Measurements from ENCODE around the gene ZNF74. TPM values are rescaled to one million over a fixed set of nuclear protein-coding genes. Genes with fewer than 3 reads are reported as not detected.
"Not testable (repeated sequence)": the region's sequence is repeated elsewhere in the genome, so short reads cannot be mapped to it uniquely, and the experiment has no call there.

Gene ZNF74
- 1 to 10 TPM; 2.4 to 4.8 (median 4.3) TPM for total RNA-seq
- 1 to 10 TPM; 2.1 to 4.6 (median 2.2) TPM for polyA plus RNA-seq
- long read RNA-seq, donor 1, transcript ZNF74-202 (5 exons, 3,159 nt) = major isoform, 7 of 10 reads
- long read RNA-seq, donor 1, partial matches to known transcripts = 0 of 10 reads
- long read RNA-seq, donor 1, other reads (novel, unspliced or antisense) = 3 of 10 reads
- long read RNA-seq, donor 2, transcript ZNF74-202 (5 exons, 3,159 nt) = major isoform, 6 of 9 reads
- long read RNA-seq, donor 2, partial matches to known transcripts = 0 of 9 reads
- long read RNA-seq, donor 2, other reads (novel, unspliced or antisense) = 2 of 9 reads

- TF ChIP-seq, protein P1, sequence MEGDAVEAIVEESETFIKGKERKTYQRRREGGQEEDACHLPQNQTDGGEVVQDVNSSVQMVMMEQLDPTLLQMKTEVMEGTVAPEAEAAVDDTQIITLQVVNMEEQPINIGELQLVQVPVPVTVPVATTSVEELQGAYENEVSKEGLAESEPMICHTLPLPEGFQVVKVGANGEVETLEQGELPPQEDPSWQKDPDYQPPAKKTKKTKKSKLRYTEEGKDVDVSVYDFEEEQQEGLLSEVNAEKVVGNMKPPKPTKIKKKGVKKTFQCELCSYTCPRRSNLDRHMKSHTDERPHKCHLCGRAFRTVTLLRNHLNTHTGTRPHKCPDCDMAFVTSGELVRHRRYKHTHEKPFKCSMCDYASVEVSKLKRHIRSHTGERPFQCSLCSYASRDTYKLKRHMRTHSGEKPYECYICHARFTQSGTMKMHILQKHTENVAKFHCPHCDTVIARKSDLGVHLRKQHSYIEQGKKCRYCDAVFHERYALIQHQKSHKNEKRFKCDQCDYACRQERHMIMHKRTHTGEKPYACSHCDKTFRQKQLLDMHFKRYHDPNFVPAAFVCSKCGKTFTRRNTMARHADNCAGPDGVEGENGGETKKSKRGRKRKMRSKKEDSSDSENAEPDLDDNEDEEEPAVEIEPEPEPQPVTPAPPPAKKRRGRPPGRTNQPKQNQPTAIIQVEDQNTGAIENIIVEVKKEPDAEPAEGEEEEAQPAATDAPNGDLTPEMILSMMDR (IDR thresholded peaks at IDR 0.05) = no peak
- DNase-seq (peak; percentile 92 to 95), ATAC-seq (peak; percentile 93 to 98 (median 94))
- intact Hi-C loops (cut with DNase I) = no loop called here
- Histone ChIP-seq H3K27me3 (ENCODE audit: insufficient read depth in 3 of 3, low read length in 2 of 3) (no peaks in the 10 kb centered on the region), H3K4me3 (peak within 1 kb of the TSS; percentile 90), H3K36me3 (ENCODE audit: insufficient read depth in 1 of 2, low read depth in 1 of 2) (no peaks in the 10 kb centered on the region), H3K27ac (peak within 1 kb of the TSS; percentile 62), H3K4me1 (peaks cover 10% of the 10 kb centered on the region), H3K9me3 (no peaks in the 10 kb centered on the region)
- 1% methylated on average over 69 to 71 of the region's 71 CpGs for WGBS, 3 donors
Measured at GRCh38 chr22:20393705-20394476, at the start of gene ZNF74. Gene ZNF74 (plus strand): TSS chr22:20394151. CDS start chr22:20394629, 478 bp downstream.

- ATAC-seq; H3K4me1 ChIP-seq; DNase-seq; H3K4me3 ChIP-seq; H3K27ac ChIP-seq; intact Hi-C loops (cut with DNase I); H3K36me3 ChIP-seq (ENCODE audit: insufficient read depth in 1 of 2, low read depth in 1 of 2); H3K27me3 ChIP-seq (ENCODE audit: insufficient read depth in 3 of 3, low read length in 2 of 3); H3K9me3 ChIP-seq: not testable (repeated sequence)
- WGBS, 3 donors = 71 to 80% (median 74%) methylated on average over 3 of the region's 7 CpGs
Measured at GRCh38 chr22:20346553-20346952, 47.4 kb upstream of the ZNF74 start.

GRCh38 chr22:20352536-20352935, 41.4 kb upstream of the ZNF74 start:
- DNase-seq; intact Hi-C loops (cut with DNase I); ATAC-seq: not testable (repeated sequence)

DNA sequence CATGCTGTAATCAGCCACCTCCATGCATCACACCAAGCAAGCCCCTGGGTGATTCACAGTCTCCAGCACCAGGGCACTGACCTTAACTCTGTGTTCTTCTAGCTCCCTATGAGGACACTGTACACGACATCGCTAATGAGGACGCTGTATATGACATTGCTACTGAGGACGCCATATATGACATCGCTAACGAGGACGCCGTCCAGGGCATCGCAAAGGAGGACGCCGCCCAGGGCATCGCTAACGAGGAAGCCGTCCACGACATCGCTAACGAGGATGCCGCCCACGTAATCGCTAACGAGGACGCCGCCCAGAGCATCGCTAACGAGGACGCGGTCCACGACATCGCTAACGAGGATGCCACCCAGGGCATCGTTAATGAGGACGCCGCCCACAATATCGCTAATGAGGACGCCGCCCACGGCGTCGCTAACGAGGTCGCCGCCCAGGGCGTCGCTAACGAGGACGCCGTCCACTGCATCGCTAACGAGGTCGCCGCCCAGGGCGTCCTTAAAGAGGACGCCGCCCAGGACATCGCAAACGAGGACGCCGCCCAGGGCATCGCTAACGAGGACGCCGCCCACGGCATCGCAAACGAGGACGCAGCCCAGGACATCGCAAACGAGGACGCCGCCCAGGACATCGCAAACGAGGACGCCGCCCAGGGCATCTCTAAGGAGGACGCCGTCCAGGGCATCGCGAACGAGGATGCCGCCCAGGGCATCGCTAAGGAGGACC, 39.5 kb upstream of the ZNF74 start:
- Histone ChIP-seq H3K9me3 (no peaks in the 10 kb centered on the region), H3K4me3 (no peak overlapping the region), H3K36me3 (ENCODE audit: insufficient read depth in 1 of 2, low read depth in 1 of 2) (no peaks in the 10 kb centered on the region), H3K27me3 (ENCODE audit: insufficient read depth in 3 of 3, low read length in 2 of 3) (no peaks in the 10 kb centered on the region), H3K27ac (no peak overlapping the region), H3K4me1 (no peaks in the 10 kb centered on the region)
- DNase-seq (no peak), ATAC-seq (no peak)
- TF ChIP-seq, protein P1 (IDR thresholded peaks at IDR 0.05) = no peak
- 93 to 96% (median 95%) methylated on average over 75 to 81 of the region's 81 CpGs for WGBS, 3 donors
- intact Hi-C loops (cut with DNase I) = no loop called here

More at GRCh38 chr22:20352536-20352935, 41.4 kb upstream of the ZNF74 start:
- not testable (repeated sequence) for H3K36me3 ChIP-seq (ENCODE audit: insufficient read depth in 1 of 2, low read depth in 1 of 2); H3K27me3 ChIP-seq (ENCODE audit: insufficient read depth in 3 of 3, low read length in 2 of 3); H3K9me3 ChIP-seq; H3K4me1 ChIP-seq; H3K27ac ChIP-seq; H3K4me3 ChIP-seq
- WGBS, 3 donors = 72 to 87% (median 78%) methylated on average over 4 to 6 of the region's 6 CpGs

DNA sequence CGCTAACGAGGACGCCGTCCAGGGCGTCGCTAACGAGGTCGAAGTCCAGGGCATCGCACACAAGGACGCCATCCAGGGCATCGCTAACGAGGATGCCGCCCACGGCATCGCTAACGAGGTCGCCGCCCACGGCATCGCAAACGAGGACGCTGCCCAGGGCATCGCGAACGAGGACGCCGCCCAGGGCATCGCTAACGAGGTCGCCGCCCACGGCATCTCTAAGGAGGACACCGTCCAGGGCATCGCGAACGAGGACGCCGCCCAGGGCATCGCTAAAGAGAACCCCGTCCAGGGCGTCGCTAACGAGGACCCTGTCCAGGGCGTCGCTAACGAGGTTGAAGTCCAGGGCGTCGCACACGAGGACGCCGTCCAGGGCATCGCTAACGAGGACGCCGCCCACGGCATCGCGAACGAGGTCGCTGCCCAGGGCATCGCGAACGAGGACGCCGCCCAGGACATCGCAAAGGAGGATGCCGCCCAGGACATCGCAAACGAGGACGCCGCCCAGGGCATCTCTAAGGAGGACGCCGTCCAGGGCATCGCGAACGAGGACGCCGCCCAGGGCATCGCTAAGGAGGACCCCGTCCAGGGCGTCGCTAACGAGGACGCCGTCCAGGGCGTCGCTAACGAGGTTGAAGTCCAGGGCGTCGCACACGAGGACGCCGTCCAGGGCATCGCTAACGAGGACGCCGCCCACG, 37.9 kb upstream of the ZNF74 start:
- H3K4me3 ChIP-seq; H3K4me1 ChIP-seq; ATAC-seq; intact Hi-C loops (cut with DNase I); DNase-seq; H3K27ac ChIP-seq; H3K36me3 ChIP-seq (ENCODE audit: insufficient read depth in 1 of 2, low read depth in 1 of 2); H3K9me3 ChIP-seq; H3K27me3 ChIP-seq (ENCODE audit: insufficient read depth in 3 of 3, low read length in 2 of 3): not testable (repeated sequence)
- 93 to 97% (median 95%) methylated on average over 72 to 96 of the region's 98 CpGs for WGBS, 3 donors

GRCh38 chr22:20356906-20357305, 37.0 kb upstream of the ZNF74 start:
- DNase-seq; intact Hi-C loops (cut with DNase I); H3K27me3 ChIP-seq (ENCODE audit: insufficient read depth in 3 of 3, low read length in 2 of 3); H3K27ac ChIP-seq; H3K4me1 ChIP-seq; H3K9me3 ChIP-seq; H3K4me3 ChIP-seq; ATAC-seq; H3K36me3 ChIP-seq (ENCODE audit: insufficient read depth in 1 of 2, low read depth in 1 of 2): not testable (repeated sequence)
- WGBS, 3 donors = 93 to 95% (median 93%) methylated on average over 3 to 66 of the region's 66 CpGs

DNA sequence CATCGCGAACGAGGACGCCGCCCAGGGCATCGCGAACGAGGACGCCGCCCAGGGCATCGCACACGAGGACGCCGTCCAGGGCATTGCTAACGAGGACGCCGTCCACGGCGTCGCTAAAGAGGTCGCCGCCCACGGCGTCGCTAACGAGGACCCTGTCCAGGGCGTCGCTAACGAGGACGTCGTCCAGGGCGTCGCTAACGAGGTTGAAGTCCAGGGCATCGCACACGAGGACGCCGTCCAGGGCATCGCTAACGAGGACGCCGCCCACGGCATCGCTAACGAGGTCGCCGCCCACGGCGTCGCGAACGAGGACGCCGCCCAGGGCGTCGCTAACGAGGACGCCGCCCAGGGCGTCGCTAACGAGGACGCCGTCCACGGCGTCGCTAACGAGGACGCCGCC, 36.0 kb upstream of the ZNF74 start:
- ATAC-seq; H3K9me3 ChIP-seq; DNase-seq; H3K27ac ChIP-seq; H3K4me1 ChIP-seq; H3K4me3 ChIP-seq; H3K27me3 ChIP-seq (ENCODE audit: insufficient read depth in 3 of 3, low read length in 2 of 3); intact Hi-C loops (cut with DNase I); H3K36me3 ChIP-seq (ENCODE audit: insufficient read depth in 1 of 2, low read depth in 1 of 2): not testable (repeated sequence)
- WGBS, 3 donors = 94 to 96% (median 95%) methylated on average over 36 to 53 of the region's 70 CpGs

DNA sequence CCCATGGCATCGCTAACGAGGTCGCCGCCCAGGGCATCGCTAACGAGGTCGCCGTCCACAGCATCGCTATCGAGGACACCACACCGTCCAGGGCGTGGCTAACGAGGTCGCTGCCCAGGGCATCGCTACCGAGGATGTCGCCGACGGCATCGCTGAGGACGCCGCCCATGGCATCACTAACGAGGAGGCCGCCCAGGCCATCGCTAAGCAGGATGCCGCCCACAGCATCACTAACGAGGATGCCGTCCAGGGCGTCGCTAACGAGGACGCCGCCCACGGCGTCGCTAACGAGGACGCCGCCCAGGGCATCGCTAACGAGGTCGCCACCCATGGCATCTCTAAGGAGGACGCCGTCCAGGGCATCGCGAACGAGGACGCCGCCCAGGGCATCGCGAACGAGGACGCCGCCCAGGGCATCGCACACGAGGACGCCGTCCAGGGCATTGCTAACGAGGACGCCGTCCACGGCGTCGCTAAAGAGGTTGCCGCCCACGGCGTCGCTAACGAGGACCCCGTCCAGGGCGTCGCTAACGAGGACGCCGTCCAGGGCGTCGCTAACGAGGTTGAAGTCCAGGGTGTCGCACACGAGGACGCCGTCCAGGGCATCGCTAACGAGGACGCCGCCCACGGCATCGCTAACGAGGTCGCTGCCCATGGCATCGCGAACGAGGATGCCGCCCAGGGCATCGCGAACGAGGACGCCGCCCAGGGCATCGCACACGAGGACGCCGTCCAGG, 35.3 kb upstream of the ZNF74 start:
- H3K36me3 ChIP-seq (ENCODE audit: insufficient read depth in 1 of 2, low read depth in 1 of 2); H3K27me3 ChIP-seq (ENCODE audit: insufficient read depth in 3 of 3, low read length in 2 of 3); intact Hi-C loops (cut with DNase I); DNase-seq; H3K4me3 ChIP-seq; H3K9me3 ChIP-seq; ATAC-seq; H3K27ac ChIP-seq; H3K4me1 ChIP-seq: not testable (repeated sequence)
- WGBS, 3 donors = 95 to 97% (median 97%) methylated on average over 41 to 103 of the region's 103 CpGs

Data from psoas muscle (tissue), 8 donors.